Keratinocyte (primary cell): Measurements from ENCODE around the gene PPFIA1. TPM values are rescaled to one million over a fixed set of nuclear protein-coding genes. Genes with fewer than 3 reads are reported as not detected.

Experiments
- DNase-seq: peaks from one replicate; pipeline ENCODE4 v3.0.0-alpha.2; 2011; ENCODE audit warnings: low read depth, missing footprints, low spot score
- FAIRE-seq: peaks from 2 replicates; lab custom pipeline; 2011; peaks lifted over from hg19 to GRCh38; lab: Jason Lieb, UNC
- H2AFZ ChIP-seq: 2 replicates; pipeline ENCODE4 v1.6.0; 2012; ENCODE audit warnings: low read length, control low read depth, inconsistent platforms; ENCODE audit not compliant: control insufficient read depth
- H3K27ac ChIP-seq: 2 replicates; pipeline ENCODE4 v1.5.1; 2011; ENCODE audit warnings: low read length; ENCODE audit not compliant: control insufficient read depth, insufficient read depth
- H3K27me3 ChIP-seq: 3 replicates; pipeline ENCODE4 v1.6.0; 2011; ENCODE audit warnings: low read length; ENCODE audit not compliant: control insufficient read depth, insufficient read depth; ENCODE audit errors: extremely low read depth
- H3K36me3 ChIP-seq, 2 experiments: 2 replicates in 1 of 2; 3 replicates in 1 of 2; pipeline ENCODE4 v1.5.1; 2011; ENCODE audit warnings: low read length in 2 of 2, mild to moderate bottlenecking in 1 of 2; ENCODE audit not compliant: control insufficient read depth in 2 of 2, insufficient read depth in 2 of 2; ENCODE audit errors: extremely low read depth in 1 of 2
- H3K4me1 ChIP-seq: 3 replicates; pipeline ENCODE4 v1.5.1; 2011; ENCODE audit warnings: low read length; ENCODE audit not compliant: control insufficient read depth, insufficient read depth; ENCODE audit errors: extremely low read depth
- H3K4me2 ChIP-seq: 3 replicates; pipeline ENCODE4 v1.6.0; 2011; ENCODE audit warnings: low read depth, low read length; ENCODE audit not compliant: control insufficient read depth, insufficient read depth; ENCODE audit errors: extremely low read depth
- H3K4me3 ChIP-seq, 3 experiments: fragments of 200-600 bp in 1 of 3; sonication (generic) in 1 of 3; 2 replicates in 2 of 3; 3 replicates in 1 of 3; pipeline ENCODE4 v1.5.1; 2011 to 2016; ENCODE audit warnings: low read length in 3 of 3, mild to moderate bottlenecking in 3 of 3, control low read depth in 2 of 3, inconsistent platforms in 1 of 3, low read depth in 1 of 3, mixed read lengths in 1 of 3, mixed run types in 1 of 3, moderate library complexity in 1 of 3; ENCODE audit not compliant: control insufficient read depth in 2 of 3, insufficient read depth in 2 of 3; ENCODE audit errors: extremely low read depth in 1 of 3
- H3K79me2 ChIP-seq: 2 replicates; pipeline ENCODE4 v1.6.0; 2012; ENCODE audit warnings: low read length; ENCODE audit not compliant: control insufficient read depth, insufficient read depth
- H3K9ac ChIP-seq: 3 replicates; pipeline ENCODE4 v1.6.0; 2011; ENCODE audit warnings: low read length; ENCODE audit not compliant: control insufficient read depth, insufficient read depth; ENCODE audit errors: extremely low read depth
- H3K9me1 ChIP-seq: 3 replicates; pipeline ENCODE4 v1.6.0; 2011; ENCODE audit warnings: low read length; ENCODE audit not compliant: control insufficient read depth, insufficient read depth; ENCODE audit errors: extremely low read depth
- H3K9me3 ChIP-seq: 2 replicates; pipeline ENCODE4 v1.5.1; 2012; ENCODE audit warnings: low read depth, low read length; ENCODE audit not compliant: control insufficient read depth
- H4K20me1 ChIP-seq: 3 replicates; pipeline ENCODE4 v1.6.0; 2011; ENCODE audit warnings: low read length; ENCODE audit not compliant: control insufficient read depth, insufficient read depth; ENCODE audit errors: extremely low read depth
- EZH2 ChIP-seq: IDR thresholded peaks from one replicate; pipeline ENCODE4 v1.6.1; 2012; ENCODE audit warnings: inconsistent platforms, mild to moderate bottlenecking, low read length, moderate library complexity
- dilution Hi-C: fragments of 300-500 bp; cut with MboI; formaldehyde crosslinking; loops from one replicate; pipeline ENCODE4 v1.7.0; 2020; ENCODE audit warnings: low sequenced_read_pairs; ENCODE audit not compliant: extremely low pct_ligation_motif_present
- polyA plus RNA-seq, 5 experiments: library from polyadenylated mRNA; depleted of rRNA in 3 of 5; stranded (reverse) in 3 of 5; stranded (forward) in 1 of 5; unstranded in 1 of 5; fragments of >200 nt; gene quantifications; 1 replicate in 1 of 5; 2 replicates in 3 of 5; 3 replicates in 1 of 5; pipeline versions ENCODE4 v1.2.1 to v1.2.3, GENCODE V29; 2011 to 2012; ENCODE audit warnings: missing spikeins in 2 of 5, low read depth in 1 of 5, low replicate concordance in 1 of 5
- TF ChIP-seq, protein P1 (sequence below), 3 experiments: IDR thresholded peaks in 1 of 3; conservative IDR thresholded peaks in 1 of 3; optimal IDR thresholded peaks in 1 of 3; 2 replicates in 2 of 3; 3 replicates in 1 of 3; pipeline versions ENCODE3 to v1.5.1; 2011; ENCODE audit warnings: low read length in 3 of 3, mild to moderate bottlenecking in 3 of 3, moderate library complexity in 2 of 3, control low read depth in 1 of 3, inconsistent platforms in 1 of 3; ENCODE audit not compliant: insufficient read depth in 2 of 3; ENCODE audit errors: extremely low read depth in 1 of 3

The PPFIA1 gene
- polyA plus RNA-seq, 1 donor (not counting 4 experiments of a cell fraction or from before 2014, with no cell fraction given): 27.6 TPM

DNA sequence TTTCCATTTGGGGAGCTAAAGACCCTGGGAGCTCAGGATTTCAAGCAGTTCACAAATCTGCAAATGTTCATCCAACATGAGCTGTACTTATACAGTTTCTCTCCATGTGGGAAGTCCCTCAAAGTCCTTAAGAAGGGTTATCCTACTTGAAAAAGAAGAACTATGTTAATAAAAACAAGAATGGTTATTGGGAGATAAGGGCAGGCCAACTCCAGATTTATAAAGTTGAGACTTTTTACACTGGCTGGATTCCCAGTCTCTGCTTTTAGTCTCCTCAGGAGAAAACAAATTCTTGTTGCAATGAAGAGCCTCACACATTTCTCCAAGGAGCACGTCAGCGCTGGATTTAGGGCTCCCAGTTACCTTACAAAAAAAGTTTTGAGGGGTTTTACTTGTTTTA lies 93.7 kb downstream of the PPFIA1 start:
- no peaks in the 10 kb centered on the region for H3K9me3 ChIP-seq
- no peaks in the 10 kb centered on the region for H3K9me1 ChIP-seq
- no peak overlapping the region for H3K9ac ChIP-seq
- no peak overlapping the region for H3K27ac ChIP-seq
- no peaks in the 10 kb centered on the region for H3K27me3 ChIP-seq
- H3K79me2 ChIP-seq: no peaks in the 10 kb centered on the region
- TF ChIP-seq, protein P1, sequence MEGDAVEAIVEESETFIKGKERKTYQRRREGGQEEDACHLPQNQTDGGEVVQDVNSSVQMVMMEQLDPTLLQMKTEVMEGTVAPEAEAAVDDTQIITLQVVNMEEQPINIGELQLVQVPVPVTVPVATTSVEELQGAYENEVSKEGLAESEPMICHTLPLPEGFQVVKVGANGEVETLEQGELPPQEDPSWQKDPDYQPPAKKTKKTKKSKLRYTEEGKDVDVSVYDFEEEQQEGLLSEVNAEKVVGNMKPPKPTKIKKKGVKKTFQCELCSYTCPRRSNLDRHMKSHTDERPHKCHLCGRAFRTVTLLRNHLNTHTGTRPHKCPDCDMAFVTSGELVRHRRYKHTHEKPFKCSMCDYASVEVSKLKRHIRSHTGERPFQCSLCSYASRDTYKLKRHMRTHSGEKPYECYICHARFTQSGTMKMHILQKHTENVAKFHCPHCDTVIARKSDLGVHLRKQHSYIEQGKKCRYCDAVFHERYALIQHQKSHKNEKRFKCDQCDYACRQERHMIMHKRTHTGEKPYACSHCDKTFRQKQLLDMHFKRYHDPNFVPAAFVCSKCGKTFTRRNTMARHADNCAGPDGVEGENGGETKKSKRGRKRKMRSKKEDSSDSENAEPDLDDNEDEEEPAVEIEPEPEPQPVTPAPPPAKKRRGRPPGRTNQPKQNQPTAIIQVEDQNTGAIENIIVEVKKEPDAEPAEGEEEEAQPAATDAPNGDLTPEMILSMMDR (optimal IDR thresholded peaks at IDR 0.05 in 1 of 3, IDR thresholded peaks at IDR 0.05 in 1 of 3, conservative IDR thresholded peaks at IDR 0.05 in 1 of 3; ENCODE audit: extremely low read depth in 1 of 3, insufficient read depth in 2 of 3, low read length in 3 of 3): no peak
- no peak for TF ChIP-seq EZH2
- H2AFZ ChIP-seq: no peak overlapping the region
- FAIRE-seq: no peak
- H3K36me3 ChIP-seq: peaks cover 11 to 26% of the 10 kb centered on the region in 2 experiments
- no peaks in the 10 kb centered on the region for H4K20me1 ChIP-seq
- no peaks in the 10 kb centered on the region for H3K4me1 ChIP-seq
- DNase-seq: no peak
- dilution Hi-C loops: no loop called here
- no peak overlapping the region for H3K4me2 ChIP-seq
- no peak overlapping the region for H3K4me3 ChIP-seq

- H3K79me2 ChIP-seq: no peaks in the 10 kb centered on the region
- no peak for DNase-seq
- H3K9me3 ChIP-seq: no peaks in the 10 kb centered on the region
- H3K27ac ChIP-seq: no peak overlapping the region
- no peak overlapping the region for H3K9ac ChIP-seq
- no peaks in the 10 kb centered on the region for H4K20me1 ChIP-seq
- no peak overlapping the region for H3K4me3 ChIP-seq
- no peak for TF ChIP-seq EZH2
- TF ChIP-seq, protein P1 (optimal IDR thresholded peaks at IDR 0.05 in 1 of 3, IDR thresholded peaks at IDR 0.05 in 1 of 3, conservative IDR thresholded peaks at IDR 0.05 in 1 of 3; ENCODE audit: extremely low read depth in 1 of 3, insufficient read depth in 2 of 3, low read length in 3 of 3): no peak
- no peaks in the 10 kb centered on the region for H3K4me1 ChIP-seq
- H3K9me1 ChIP-seq: no peaks in the 10 kb centered on the region
- H3K4me2 ChIP-seq: no peak overlapping the region
- peaks cover 11 to 23% of the 10 kb centered on the region in 2 experiments for H3K36me3 ChIP-seq
- H3K27me3 ChIP-seq: no peaks in the 10 kb centered on the region
- H2AFZ ChIP-seq: no peak overlapping the region
- dilution Hi-C loops: no loop called here
- no peak for FAIRE-seq
Observed at GRCh38 chr11:70364745-70365543, 94.5 kb downstream of the PPFIA1 start.
